K562 (cell line): ENCODE results near the gene BLM. TPM values are rescaled to one million over a fixed set of nuclear protein-coding genes. Genes with fewer than 3 reads are reported as not detected.

Source experiments
- ATAC-seq: fragments of 200-7000 bp; cut with Tn5 transposase; 3 replicates; pipeline ENCODE4 v1.9.1; 2020; ENCODE audit warnings: moderate library complexity
- BruUV-seq: library from RNA; stranded (reverse); fragments of 400-500 nt; replicated peaks from 2 replicates; lab custom pipeline; 2021; lab: Mats Ljungman, UMichigan
- CTCF ChIA-PET: fragments of 300-600 bp; formaldehyde crosslinking; extraction: SDS; loops from one replicate; lab custom pipeline; 2021; ENCODE audit warnings: low intra/inter-chr PET ratio; lab: Yijun Ruan, JAX
- POLR2A ChIA-PET: fragments of 300-600, 350-650 bp; sonication (Branson Sonifier 250); formaldehyde crosslinking; extraction: SDS; loops from one replicate; lab custom pipeline; 2021; ENCODE audit warnings: antibody characterized with exemption, inconsistent platforms; lab: Yijun Ruan, JAX
- DNase-seq, 4 experiments: peaks; one replicate each; pipeline versions ENCODE4 v3.0.0 to v3.0.0-alpha.2; 2011 to 2018; ENCODE audit warnings: low spot score in 3 of 4, mixed read lengths in 3 of 4; ENCODE audit errors: extremely low read depth in 1 of 4
- FAIRE-seq: peaks from 2 replicates; lab custom pipeline; 2011; peaks lifted over from hg19 to GRCh38; lab: Jason Lieb, UNC
- H2AFZ ChIP-seq: 2 replicates; pipeline ENCODE4 v1.6.0; 2011; ENCODE audit warnings: low read depth, low read length, control low read depth, inconsistent platforms
- H3K27ac ChIP-seq: fragments of 200-600 bp; 3 replicates; pipeline ENCODE4 v1.8.0; 2011; ENCODE audit warnings: low read depth, mild to moderate bottlenecking, control low read depth, inconsistent platforms, low read length, moderate library complexity, mixed read lengths; ENCODE audit errors: extremely low read depth
- H3K27me3 ChIP-seq, 2 experiments: fragments of 300-600 bp in 1 of 2; 2 replicates in 1 of 2; 3 replicates in 1 of 2; pipeline versions ENCODE4 v1.6.0 to v1.8.0; 2011; ENCODE audit warnings: inconsistent platforms in 2 of 2, low read length in 2 of 2, mild to moderate bottlenecking in 1 of 2, mixed read lengths in 1 of 2, moderate library complexity in 1 of 2; ENCODE audit not compliant: control insufficient read depth in 2 of 2, insufficient read depth in 2 of 2
- H3K36me3 ChIP-seq: fragments of 300-600 bp; 3 replicates; pipeline ENCODE4 v1.8.0; 2011; ENCODE audit warnings: mild to moderate bottlenecking, low read length, inconsistent platforms; ENCODE audit not compliant: control insufficient read depth, insufficient read depth
- H3K4me1 ChIP-seq, 2 experiments: fragments of 200-600 bp in 1 of 2; replicated peaks in 1 of 2; 2 replicates in 1 of 2; 3 replicates in 1 of 2; pipeline versions ENCODE4 v1.5.1 to v1.8.0; 2011; ENCODE audit warnings: inconsistent platforms in 2 of 2, low read length in 2 of 2, mild to moderate bottlenecking in 1 of 2, mixed read lengths in 1 of 2, moderate library complexity in 1 of 2; ENCODE audit not compliant: control insufficient read depth in 2 of 2, insufficient read depth in 2 of 2
- H3K4me2 ChIP-seq: 2 replicates; pipeline ENCODE4 v1.6.1; 2011; ENCODE audit warnings: low read length, control low read depth, inconsistent platforms, mixed read lengths; ENCODE audit not compliant: insufficient read depth
- H3K4me3 ChIP-seq: fragments of 200-600 bp; sonication (generic), shearing (Covaris generic); 2 replicates; pipeline ENCODE4 v1.5.1; 2016; ENCODE audit warnings: control low read depth, inconsistent platforms
- H3K79me2 ChIP-seq: fragments of 200-600 bp; 3 replicates; pipeline ENCODE4 v1.8.0; 2011; ENCODE audit warnings: low read length, inconsistent platforms; ENCODE audit not compliant: control insufficient read depth, insufficient read depth
- H3K9ac ChIP-seq, 2 experiments: 2 replicates each; pipeline versions ENCODE4 v1.6.0 to v1.6.1; 2011; ENCODE audit warnings: low read depth in 2 of 2, low read length in 2 of 2, control low read depth in 1 of 2, inconsistent platforms in 1 of 2, mild to moderate bottlenecking in 1 of 2, mixed read lengths in 1 of 2; ENCODE audit not compliant: insufficient read depth in 1 of 2
- H3K9me1 ChIP-seq: one replicate; pipeline ENCODE4 v1.6.0; 2011; ENCODE audit warnings: inconsistent platforms, mild to moderate bottlenecking, low read length, moderate library complexity; ENCODE audit not compliant: control insufficient read depth, insufficient read depth
- H3K9me3 ChIP-seq: replicated peaks from 2 replicates; pipeline ENCODE4 v1.5.1; 2011; ENCODE audit warnings: low read depth, low read length, inconsistent platforms; ENCODE audit not compliant: control insufficient read depth, insufficient read depth
- H4K20me1 ChIP-seq: replicated peaks from 2 replicates; pipeline ENCODE4 v1.6.1; 2011; ENCODE audit warnings: low read length, inconsistent platforms, mixed read lengths; ENCODE audit not compliant: control insufficient read depth, insufficient read depth
- ARID2 ChIP-seq: fragments of 450-650 bp; IDR thresholded peaks from 2 replicates; pipeline ENCODE4 v1.6.1; 2017; ENCODE audit warnings: antibody characterized with exemption, mild to moderate bottlenecking
- CAMTA2 ChIP-seq: fragments of 250-450 bp; sonication (Bioruptor Pico); conservative IDR thresholded peaks from 2 replicates; pipeline ENCODE4 v1.5.1; 2022
- CREB1 ChIP-seq, 2 experiments: sonication (generic) in 1 of 2; formaldehyde crosslinking in 1 of 2; IDR thresholded peaks; 2 replicates each; pipeline versions ENCODE4 v1.6.1 to v1.8.0; 2012 to 2022; ENCODE audit warnings: inconsistent platforms in 1 of 2, mild to moderate bottlenecking in 1 of 2, missing genetic modification reagents in 1 of 2, moderate library complexity in 1 of 2
- CREBBP ChIP-seq: IDR thresholded peaks from one replicate; pipeline ENCODE4 v1.6.1; 2012; ENCODE audit warnings: low read depth, mild to moderate bottlenecking, control low read depth, inconsistent platforms, low read length
- DMBX1 ChIP-seq: fragments of 250-450 bp; sonication (Bioruptor Pico); IDR thresholded peaks from 2 replicates; pipeline ENCODE4 v1.8.0; 2022; ENCODE audit warnings: inconsistent platforms, mild to moderate bottlenecking, moderate library complexity, borderline replicate concordance
- EGR1 ChIP-seq: fragments of 450-650 bp; conservative IDR thresholded peaks from 2 replicates; pipeline ENCODE4 v1.6.1; 2017; ENCODE audit warnings: mild to moderate bottlenecking
- MAFK ChIP-seq: IDR thresholded peaks from 2 replicates; pipeline ENCODE4 v1.6.1; 2011; ENCODE audit warnings: low read length, improper control_type of control experiment
- SAP30 ChIP-seq: fragments of 200-600 bp; sonication (generic); IDR thresholded peaks from 2 replicates; pipeline ENCODE4 v1.6.1; 2012; ENCODE audit warnings: borderline replicate concordance, low read depth, mild to moderate bottlenecking, moderate library complexity, low read length, control low read depth, inconsistent platforms; ENCODE audit not compliant: insufficient read depth, poor library complexity, severe bottlenecking
- ZKSCAN8 ChIP-seq: fragments of 200-800 bp; sonication (Bioruptor generic); IDR thresholded peaks from 2 replicates; pipeline ENCODE4 v1.6.1; 2016; ENCODE audit warnings: missing genetic modification characterization, missing compliant biosample characterization
- ZNF12 ChIP-seq: sonication (generic); formaldehyde crosslinking; IDR thresholded peaks from 2 replicates; pipeline ENCODE4 v1.4.0; 2020; ENCODE audit warnings: mild to moderate bottlenecking, missing genetic modification reagents
- ZNF511 ChIP-seq: sonication (generic); formaldehyde crosslinking; IDR thresholded peaks from 2 replicates; pipeline ENCODE4 v1.8.0; 2022; ENCODE audit warnings: mild to moderate bottlenecking, missing genetic modification reagents
- WGBS: fragments of 100-300 bp; shearing (Covaris generic); methylation state at CpG from one replicate; pipeline ENCODE4 v1.1.6; 2016; ENCODE audit warnings: low coverage, mixed read lengths; ENCODE audit not compliant: insufficient coverage; ENCODE audit errors: missing lambda C conversion rate; 5-methylcytosine and 5-hydroxymethylcytosine counted together
- in situ Hi-C: fragments of 300-500 bp; cut with MboI; formaldehyde crosslinking; loops from 4 replicates; pipeline ENCODE4 v1.15.0; 2018; ENCODE audit warnings: inconsistent platforms, mixed read lengths
- intact Hi-C: fragments of 100-400 bp; cut with micrococcal nuclease; formaldehyde crosslinking; loops from 2 replicates; pipeline ENCODE4 v1.14.2; 2022
- polyA plus RNA-seq, 8 experiments: library from polyadenylated mRNA; depleted of rRNA in 4 of 8; stranded (reverse) in 5 of 8; unstranded in 3 of 8; fragments of >200 nt; fragmentation: Nextera tagmentation in 2 of 8; fragmentation: Illumina TruSeq in 1 of 8; extraction: Ambion mirVana in 2 of 8; extraction: Trizol in 1 of 8; gene quantifications; 2 replicates each; pipeline versions ENCODE4 v1.2.1 to v1.2.3, GENCODE V29; 2011 to 2014; ENCODE audit warnings: inconsistent platforms in 1 of 8, missing spikeins in 1 of 8
- total RNA-seq, 7 experiments: library from RNA; depleted of rRNA in 6 of 7; stranded (reverse); fragments of >200 nt in 6 of 7; fragmentation: Illumina TruSeq in 2 of 7; extraction: Trizol in 2 of 7; gene quantifications; 2 replicates each; pipeline versions ENCODE4 v1.2.1 to v1.2.3, GENCODE V29; 2011 to 2021; ENCODE audit warnings: low replicate concordance in 1 of 7
- TF ChIP-seq, protein P1 (sequence below): fragments of 200-400 bp; formaldehyde crosslinking; IDR thresholded peaks from 2 replicates; pipeline ENCODE4 v1.6.1; 2017; ENCODE audit warnings: mild to moderate bottlenecking, low read depth, low read length, moderate library complexity
- TF ChIP-seq, protein P2 (sequence below): IDR thresholded peaks from 2 replicates; pipeline ENCODE4 v1.6.1; 2011; ENCODE audit warnings: borderline replicate concordance, low read depth, mild to moderate bottlenecking, moderate library complexity, low read length; ENCODE audit not compliant: insufficient read depth, poor library complexity, severe bottlenecking
- TF ChIP-seq, protein P3 (sequence below): IDR thresholded peaks from 2 replicates; pipeline ENCODE4 v1.6.1; 2014; ENCODE audit warnings: antibody characterized with exemption
- TF ChIP-seq, protein P4 (sequence below): sonication (generic); formaldehyde crosslinking; IDR thresholded peaks from 2 replicates; pipeline ENCODE4 v1.5.0; 2020; ENCODE audit warnings: missing genetic modification reagents

The BLM gene
- total and polyA plus RNA-seq, 9 of the 15 experiments (the other 6 are each of a cell fraction or from before 2014, with no cell fraction given), result 21.0 to 56.0 (median 43.9) TPM

DNA sequence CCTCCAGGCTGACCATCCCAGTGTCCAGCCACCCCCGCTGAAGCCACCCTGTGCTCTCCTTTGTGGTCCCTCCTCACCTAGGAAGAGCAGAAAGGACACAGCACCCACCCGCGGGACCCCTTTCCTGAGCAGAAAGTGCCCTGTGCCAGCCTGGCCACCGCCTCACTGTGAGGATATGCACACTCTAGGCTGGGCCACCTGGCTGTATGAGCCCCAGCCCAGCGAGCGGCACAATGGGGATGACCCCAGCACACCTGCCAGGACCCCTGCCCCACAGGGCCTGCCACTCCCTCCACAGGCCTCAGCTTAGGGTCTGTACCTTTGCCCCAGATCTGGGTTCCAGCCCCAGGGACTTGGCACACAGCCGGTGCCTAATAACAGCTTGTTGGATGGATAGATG is 103.3 kb downstream of the BLM start:
- Histone ChIP-seq H3K9me3 (no peaks in the 10 kb centered on the region), H3K27ac (no peak overlapping the region), H3K4me1 (peaks cover 15 to 41% of the 10 kb centered on the region in 2 experiments), H3K9me1 (no peaks in the 10 kb centered on the region), H3K4me2 (no peak overlapping the region), H3K27me3 (no peaks in the 10 kb centered on the region), H2AFZ (no peak overlapping the region), H3K36me3 (peaks cover under 1% of the 10 kb centered on the region; the same call in 1 of the 3 replicates), H3K4me3 (no peak overlapping the region), H4K20me1 (no peaks in the 10 kb centered on the region), H3K9ac (peak overlapping the region in 1 of 2 experiments; percentile 75; a peak in 1 of 4 replicates), H3K79me2 (no peaks in the 10 kb centered on the region)
- FAIRE-seq (no peak), ATAC-seq (no peak), DNase-seq (no peak)
- CTCF ChIA-PET, result no interaction called here
- POLR2A ChIA-PET, result interaction anchor here (0.7 kb wide), 1 partner anchor 20 kb away, joined by 4 read pairs; no protein-coding TSS in a partner anchor
- 66% methylated on average over 6 of the region's 7 CpGs for WGBS
- intact Hi-C loops, result loop anchor here (5.0 kb wide), 1 partner anchor 52 kb away; no protein-coding TSS in a partner anchor
- in situ Hi-C loops, result no loop called here
- BruUV-seq, result no TSS peak
- TF ChIP-seq ZKSCAN8 (CRISPR knock-in tag), result no peak
- TF ChIP-seq CREB1 (IDR thresholded peaks at IDR 0.05), result no peak
- no peak for TF ChIP-seq CREB1 (CRISPR knock-in tag; IDR thresholded peaks at IDR 0.05)
- TF ChIP-seq MAFK, result no peak
- TF ChIP-seq, protein P1, sequence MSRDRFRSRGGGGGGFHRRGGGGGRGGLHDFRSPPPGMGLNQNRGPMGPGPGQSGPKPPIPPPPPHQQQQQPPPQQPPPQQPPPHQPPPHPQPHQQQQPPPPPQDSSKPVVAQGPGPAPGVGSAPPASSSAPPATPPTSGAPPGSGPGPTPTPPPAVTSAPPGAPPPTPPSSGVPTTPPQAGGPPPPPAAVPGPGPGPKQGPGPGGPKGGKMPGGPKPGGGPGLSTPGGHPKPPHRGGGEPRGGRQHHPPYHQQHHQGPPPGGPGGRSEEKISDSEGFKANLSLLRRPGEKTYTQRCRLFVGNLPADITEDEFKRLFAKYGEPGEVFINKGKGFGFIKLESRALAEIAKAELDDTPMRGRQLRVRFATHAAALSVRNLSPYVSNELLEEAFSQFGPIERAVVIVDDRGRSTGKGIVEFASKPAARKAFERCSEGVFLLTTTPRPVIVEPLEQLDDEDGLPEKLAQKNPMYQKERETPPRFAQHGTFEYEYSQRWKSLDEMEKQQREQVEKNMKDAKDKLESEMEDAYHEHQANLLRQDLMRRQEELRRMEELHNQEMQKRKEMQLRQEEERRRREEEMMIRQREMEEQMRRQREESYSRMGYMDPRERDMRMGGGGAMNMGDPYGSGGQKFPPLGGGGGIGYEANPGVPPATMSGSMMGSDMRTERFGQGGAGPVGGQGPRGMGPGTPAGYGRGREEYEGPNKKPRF, result no peak
- no peak for TF ChIP-seq ARID2
- TF ChIP-seq DMBX1 (CRISPR knock-in tag), result no peak
- no peak for TF ChIP-seq ZNF511 (CRISPR knock-in tag)
- TF ChIP-seq SAP30, result no peak
- no peak for TF ChIP-seq EGR1
- TF ChIP-seq CREBBP, result no peak
- TF ChIP-seq CAMTA2 (CRISPR knock-in tag), result no peak
- TF ChIP-seq, protein P2, sequence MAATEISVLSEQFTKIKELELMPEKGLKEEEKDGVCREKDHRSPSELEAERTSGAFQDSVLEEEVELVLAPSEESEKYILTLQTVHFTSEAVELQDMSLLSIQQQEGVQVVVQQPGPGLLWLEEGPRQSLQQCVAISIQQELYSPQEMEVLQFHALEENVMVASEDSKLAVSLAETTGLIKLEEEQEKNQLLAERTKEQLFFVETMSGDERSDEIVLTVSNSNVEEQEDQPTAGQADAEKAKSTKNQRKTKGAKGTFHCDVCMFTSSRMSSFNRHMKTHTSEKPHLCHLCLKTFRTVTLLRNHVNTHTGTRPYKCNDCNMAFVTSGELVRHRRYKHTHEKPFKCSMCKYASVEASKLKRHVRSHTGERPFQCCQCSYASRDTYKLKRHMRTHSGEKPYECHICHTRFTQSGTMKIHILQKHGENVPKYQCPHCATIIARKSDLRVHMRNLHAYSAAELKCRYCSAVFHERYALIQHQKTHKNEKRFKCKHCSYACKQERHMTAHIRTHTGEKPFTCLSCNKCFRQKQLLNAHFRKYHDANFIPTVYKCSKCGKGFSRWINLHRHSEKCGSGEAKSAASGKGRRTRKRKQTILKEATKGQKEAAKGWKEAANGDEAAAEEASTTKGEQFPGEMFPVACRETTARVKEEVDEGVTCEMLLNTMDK, result no peak
- TF ChIP-seq, protein P3, sequence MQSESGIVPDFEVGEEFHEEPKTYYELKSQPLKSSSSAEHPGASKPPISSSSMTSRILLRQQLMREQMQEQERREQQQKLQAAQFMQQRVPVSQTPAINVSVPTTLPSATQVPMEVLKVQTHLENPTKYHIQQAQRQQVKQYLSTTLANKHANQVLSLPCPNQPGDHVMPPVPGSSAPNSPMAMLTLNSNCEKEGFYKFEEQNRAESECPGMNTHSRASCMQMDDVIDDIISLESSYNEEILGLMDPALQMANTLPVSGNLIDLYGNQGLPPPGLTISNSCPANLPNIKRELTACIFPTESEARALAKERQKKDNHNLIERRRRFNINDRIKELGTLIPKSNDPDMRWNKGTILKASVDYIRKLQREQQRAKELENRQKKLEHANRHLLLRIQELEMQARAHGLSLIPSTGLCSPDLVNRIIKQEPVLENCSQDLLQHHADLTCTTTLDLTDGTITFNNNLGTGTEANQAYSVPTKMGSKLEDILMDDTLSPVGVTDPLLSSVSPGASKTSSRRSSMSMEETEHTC, result no peak
- no peak for TF ChIP-seq ZNF12 (CRISPR knock-in tag)
- TF ChIP-seq, protein P4, sequence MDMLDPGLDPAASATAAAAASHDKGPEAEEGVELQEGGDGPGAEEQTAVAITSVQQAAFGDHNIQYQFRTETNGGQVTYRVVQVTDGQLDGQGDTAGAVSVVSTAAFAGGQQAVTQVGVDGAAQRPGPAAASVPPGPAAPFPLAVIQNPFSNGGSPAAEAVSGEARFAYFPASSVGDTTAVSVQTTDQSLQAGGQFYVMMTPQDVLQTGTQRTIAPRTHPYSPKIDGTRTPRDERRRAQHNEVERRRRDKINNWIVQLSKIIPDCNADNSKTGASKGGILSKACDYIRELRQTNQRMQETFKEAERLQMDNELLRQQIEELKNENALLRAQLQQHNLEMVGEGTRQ (CRISPR knock-in tag), result no peak
